Mesendoderm (in vitro differentiated cells): Measurements from ENCODE around the gene TEAD3.
"Not testable (repeated sequence)": the region's sequence is repeated elsewhere in the genome, so short reads cannot be mapped to it uniquely, and the experiment has no call there.

Experiments used
- DNase-seq: peaks from one replicate; pipeline ENCODE4 v3.0.0; 2013
- H2AK5ac ChIP-seq: 2 replicates; pipeline ENCODE4 v1.6.1; 2013; ENCODE audit warnings: low read length, inconsistent platforms
- H2BK120ac ChIP-seq: 2 replicates; pipeline ENCODE4 v1.6.1; 2013; ENCODE audit warnings: low read depth, mild to moderate bottlenecking, low read length, moderate library complexity, mixed read lengths
- H2BK15ac ChIP-seq: replicated peaks from 2 replicates; pipeline ENCODE4 v1.6.1; 2013; ENCODE audit warnings: low read depth, mild to moderate bottlenecking, moderate library complexity
- H2BK5ac ChIP-seq: 2 replicates; pipeline ENCODE4 v1.6.1; 2013; ENCODE audit warnings: low read length, inconsistent platforms
- H3K18ac ChIP-seq: 2 replicates; pipeline ENCODE4 v1.6.1; 2013; ENCODE audit warnings: mild to moderate bottlenecking, low read length, mixed read lengths
- H3K23ac ChIP-seq: one replicate; pipeline ENCODE4 v1.6.1; 2013; ENCODE audit warnings: low read length
- H3K27ac ChIP-seq: 2 replicates; pipeline ENCODE4 v1.5.1; 2013; ENCODE audit warnings: low read depth, mild to moderate bottlenecking, inconsistent platforms, low read length, moderate library complexity
- H3K27me3 ChIP-seq: 2 replicates; pipeline ENCODE4 v1.6.1; 2013; ENCODE audit warnings: low read length, control low read depth, mild to moderate bottlenecking, inconsistent platforms; ENCODE audit not compliant: insufficient read depth, poor library complexity
- H3K36me3 ChIP-seq: 2 replicates; pipeline ENCODE4 v1.6.1; 2013; ENCODE audit warnings: low read length, inconsistent platforms; ENCODE audit not compliant: control insufficient read depth, insufficient read depth
- H3K4ac ChIP-seq: one replicate; pipeline ENCODE4 v1.6.1; 2013; ENCODE audit warnings: low read depth, mild to moderate bottlenecking, low read length, moderate library complexity
- H3K4me1 ChIP-seq: 2 replicates; pipeline ENCODE4 v1.6.1; 2013; ENCODE audit warnings: low read depth, low read length, inconsistent platforms; ENCODE audit not compliant: control insufficient read depth
- H3K4me2 ChIP-seq: 2 replicates; pipeline ENCODE4 v1.6.1; 2013; ENCODE audit warnings: low read length
- H3K4me3 ChIP-seq: 2 replicates; pipeline ENCODE4 v1.5.1; 2013; ENCODE audit warnings: mild to moderate bottlenecking, low read length
- H3K56ac ChIP-seq: one replicate; pipeline ENCODE4 v1.6.1; 2013; ENCODE audit warnings: low read length
- H3K79me1 ChIP-seq: 2 replicates; pipeline ENCODE4 v1.6.1; 2013; ENCODE audit warnings: low read length, inconsistent platforms
- H3K79me2 ChIP-seq: 2 replicates; pipeline ENCODE4 v1.6.1; 2013; ENCODE audit warnings: mild to moderate bottlenecking, low read length; ENCODE audit not compliant: control insufficient read depth, insufficient read depth
- H3K9ac ChIP-seq: 2 replicates; pipeline ENCODE4 v1.6.1; 2013; ENCODE audit warnings: low read length, inconsistent platforms
- H4K5ac ChIP-seq: one replicate; pipeline ENCODE4 v1.6.1; 2013; ENCODE audit warnings: low read length
- H4K8ac ChIP-seq: one replicate; pipeline ENCODE4 v1.6.1; 2013; ENCODE audit warnings: low read depth, mild to moderate bottlenecking, control low read depth, low read length, moderate library complexity
- WGBS: extraction: QIAGEN DNeasy Blood & Tissue Kit; methylation state at CpG from one replicate; pipeline ENCODE4 v1.1.7; 2013; ENCODE audit warnings: low lambda C conversion rate, missing lambda C conversion rate; ENCODE audit not compliant: insufficient coverage; ENCODE audit errors: extremely low coverage; 5-methylcytosine and 5-hydroxymethylcytosine counted together

TEAD3 gene

DNA sequence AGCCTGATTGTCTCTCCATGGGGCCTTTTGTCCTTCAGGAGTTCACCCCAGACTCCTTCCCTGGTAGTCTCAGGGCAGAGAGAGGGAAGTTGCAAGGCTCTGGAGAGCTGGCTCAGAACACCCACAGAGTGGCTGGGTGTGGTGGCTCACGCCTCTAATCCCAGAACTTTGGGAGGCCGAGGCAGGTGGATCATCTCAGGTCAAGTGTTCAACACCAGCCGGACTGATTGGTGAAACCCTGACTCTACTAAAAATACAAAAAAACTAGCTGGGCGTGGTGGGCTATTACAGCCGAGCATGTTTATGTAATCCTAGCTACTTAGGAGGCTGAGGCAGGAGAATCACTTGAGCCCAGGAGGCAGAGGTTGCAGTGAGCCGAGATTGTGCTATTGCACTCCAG lies 39.0 kb upstream of the TEAD3 start:
- not testable (repeated sequence) for H2AK5ac ChIP-seq, H2BK5ac ChIP-seq, H4K8ac ChIP-seq, H3K79me1 ChIP-seq, H3K4me2 ChIP-seq, H3K36me3 ChIP-seq, H3K27ac ChIP-seq, H3K23ac ChIP-seq, H3K4ac ChIP-seq, H3K4me3 ChIP-seq, H4K5ac ChIP-seq, H3K27me3 ChIP-seq, H3K79me2 ChIP-seq, H2BK120ac ChIP-seq, H3K56ac ChIP-seq, H3K9ac ChIP-seq, H2BK15ac ChIP-seq, H3K18ac ChIP-seq, H3K4me1 ChIP-seq, DNase-seq
- WGBS, result no CpG with 5 or more reads among the region's 6 CpGs

DNA sequence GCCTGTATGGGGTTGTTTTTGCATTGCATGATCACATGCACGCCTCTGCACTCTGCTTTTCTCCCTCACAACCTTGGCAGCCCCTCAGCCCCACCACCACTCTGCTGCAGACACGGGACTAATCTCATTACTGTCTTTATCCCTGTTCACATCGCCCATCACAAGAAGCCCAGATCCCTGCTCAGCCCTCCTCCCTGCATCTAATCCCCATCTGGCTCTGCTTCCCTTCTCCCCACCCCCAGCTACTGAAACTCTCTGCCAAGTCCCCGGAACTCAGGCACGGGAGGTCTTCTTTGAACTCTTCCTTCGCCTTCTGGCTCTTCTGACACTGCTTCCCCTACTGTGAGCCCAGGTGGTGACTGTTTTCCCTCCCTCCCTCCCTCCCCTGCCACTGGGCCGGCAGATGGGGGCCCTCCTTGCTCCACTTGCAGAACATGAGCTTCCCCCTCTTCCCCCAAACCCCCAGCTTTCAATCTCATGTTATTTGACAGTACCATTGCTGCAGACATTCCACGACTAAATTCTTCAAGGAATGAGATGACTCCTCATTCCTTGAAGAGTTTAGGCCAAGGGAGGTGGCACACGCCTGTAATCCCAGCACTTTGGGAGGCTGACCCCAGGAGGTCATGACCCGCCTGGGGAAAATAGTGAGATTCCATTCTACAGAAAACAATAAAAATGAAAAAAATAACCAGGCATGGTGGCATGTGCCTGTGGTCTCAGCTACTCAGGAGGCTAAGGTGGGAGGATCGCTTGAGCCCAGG lies 37.7 kb upstream of the TEAD3 start:
- H3K79me1 ChIP-seq, result no peaks in the 10 kb centered on the region
- peak; percentile 46 for DNase-seq
- H3K4me3 ChIP-seq, result no peak overlapping the region
- H3K27me3 ChIP-seq, result no peaks in the 10 kb centered on the region
- H3K9ac ChIP-seq, result no peak overlapping the region
- H3K4ac ChIP-seq, result no peak overlapping the region
- H3K23ac ChIP-seq, result no peak overlapping the region
- no peak overlapping the region for H4K8ac ChIP-seq
- no peak overlapping the region for H2BK15ac ChIP-seq
- H3K27ac ChIP-seq, result no peak overlapping the region
- no peaks in the 10 kb centered on the region for H3K4me1 ChIP-seq
- H3K36me3 ChIP-seq, result no peaks in the 10 kb centered on the region
- H3K18ac ChIP-seq, result no peak overlapping the region
- H4K5ac ChIP-seq, result no peak overlapping the region
- no peak overlapping the region for H3K4me2 ChIP-seq
- H3K56ac ChIP-seq, result no peak overlapping the region
- no peak overlapping the region for H2BK120ac ChIP-seq
- no peak overlapping the region for H2BK5ac ChIP-seq
- no CpG with 5 or more reads among the region's 11 CpGs for WGBS
- H3K79me2 ChIP-seq, result no peaks in the 10 kb centered on the region
- no peak overlapping the region for H2AK5ac ChIP-seq

DNA sequence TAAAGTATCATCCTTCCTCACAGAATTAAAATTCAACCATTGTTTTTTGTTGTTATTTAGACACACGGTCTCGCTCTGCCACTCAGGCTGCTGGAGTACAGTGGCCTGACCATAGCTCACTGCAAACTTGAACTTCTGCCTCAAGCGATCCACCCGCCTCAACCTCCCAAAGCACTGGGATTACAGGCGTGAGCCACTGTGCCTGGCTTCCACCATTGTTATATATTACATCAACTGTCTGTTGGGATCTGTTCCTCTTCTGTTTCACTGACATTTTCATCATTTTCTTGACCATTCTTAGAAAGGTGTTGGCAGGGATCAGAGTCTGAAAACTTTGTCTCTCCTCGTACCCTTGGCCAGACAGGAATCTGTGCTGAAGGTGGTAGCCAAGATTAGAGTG lies 37.1 kb upstream of the TEAD3 start:
- no peak overlapping the region for H2BK120ac ChIP-seq
- no peak overlapping the region for H3K56ac ChIP-seq
- WGBS, result no CpG with 5 or more reads among the region's 6 CpGs

DNA sequence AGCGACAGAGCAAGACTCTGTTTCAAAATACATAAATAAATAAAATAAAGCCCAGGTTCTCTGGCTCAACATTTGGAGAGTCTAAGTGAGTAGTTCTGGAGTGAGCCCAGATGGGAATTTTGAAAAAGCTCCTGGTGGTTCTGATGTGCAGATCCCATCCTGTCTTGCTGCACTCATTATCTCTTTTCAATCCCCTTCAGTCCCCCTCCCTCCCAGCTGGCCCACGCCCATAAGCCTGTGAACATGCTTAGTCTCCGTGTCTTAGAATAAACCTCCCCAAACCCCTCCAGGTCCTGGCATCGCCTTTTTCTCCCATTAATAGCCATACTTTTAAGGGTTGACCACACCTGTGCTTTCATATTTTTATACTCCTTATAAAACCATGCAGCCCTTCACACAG lies 35.2 kb upstream of the TEAD3 start:
- H3K27me3 ChIP-seq, result no peaks in the 10 kb centered on the region

More for the DNA sequence above, 37.1 kb upstream of the TEAD3 start:
- Histone ChIP-seq H3K79me2 (no peaks in the 10 kb centered on the region), H3K4ac (no peak overlapping the region), H4K5ac (no peak overlapping the region), H3K36me3 (no peaks in the 10 kb centered on the region), H3K4me1 (no peaks in the 10 kb centered on the region), H3K4me3 (no peak overlapping the region), H3K18ac (no peak overlapping the region), H3K23ac (no peak overlapping the region), H3K9ac (no peak overlapping the region), H3K27ac (no peak overlapping the region), H3K4me2 (no peak overlapping the region), H2BK15ac (no peak overlapping the region), H3K79me1 (no peaks in the 10 kb centered on the region), H2BK5ac (no peak overlapping the region), H3K27me3 (no peaks in the 10 kb centered on the region), H4K8ac (no peak overlapping the region), H2AK5ac (no peak overlapping the region)
- no peak for DNase-seq

DNA sequence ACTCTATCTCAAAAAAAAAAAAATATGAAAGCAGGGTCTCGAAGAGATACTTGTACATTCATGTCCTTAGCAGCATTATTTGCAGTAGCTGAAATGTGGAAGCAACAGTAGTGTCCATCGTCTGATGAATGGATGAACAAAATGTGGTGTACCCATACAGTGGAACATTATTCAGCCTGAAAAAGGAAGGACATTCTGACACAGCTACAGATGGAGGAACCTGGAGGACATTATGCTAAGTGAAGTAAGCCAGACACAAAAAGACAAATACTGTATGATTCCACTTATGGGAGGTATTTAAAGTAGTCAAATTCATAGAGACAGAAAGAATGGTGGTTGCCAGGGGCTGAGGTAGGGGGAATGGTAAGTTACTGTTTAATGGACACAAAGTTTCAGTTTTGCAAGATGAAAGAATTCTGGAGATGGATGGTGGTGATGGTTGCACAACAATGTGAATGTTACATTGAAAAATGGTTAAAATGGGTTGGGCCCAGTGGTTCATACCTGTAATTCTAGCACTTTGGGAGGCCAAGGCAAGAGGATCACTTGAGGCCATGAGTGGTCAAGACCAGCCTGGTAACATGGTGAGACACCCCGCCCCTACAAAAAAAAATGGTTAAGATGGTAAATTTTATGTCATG lies 27.6 kb upstream of the TEAD3 start:
- no peaks in the 10 kb centered on the region for H3K79me1 ChIP-seq
- no CpG with 5 or more reads among the region's 3 CpGs for WGBS

More for the DNA sequence above, 35.2 kb upstream of the TEAD3 start:
- Histone ChIP-seq H3K4ac (no peak overlapping the region), H4K8ac (no peak overlapping the region), H3K4me1 (no peaks in the 10 kb centered on the region), H3K4me2 (no peak overlapping the region), H2BK15ac (no peak overlapping the region), H4K5ac (no peak overlapping the region), H3K36me3 (no peaks in the 10 kb centered on the region), H3K79me1 (no peaks in the 10 kb centered on the region), H3K56ac (no peak overlapping the region), H3K4me3 (no peak overlapping the region), H3K23ac (no peak overlapping the region), H2AK5ac (no peak overlapping the region), H2BK120ac (no peak overlapping the region), H3K27ac (no peak overlapping the region), H3K9ac (no peak overlapping the region), H2BK5ac (no peak overlapping the region), H3K79me2 (no peaks in the 10 kb centered on the region), H3K18ac (no peak overlapping the region)
- no CpG with 5 or more reads among the region's 4 CpGs for WGBS
- DNase-seq, result no peak

More for the DNA sequence above, 27.6 kb upstream of the TEAD3 start:
- no peak for DNase-seq
- Histone ChIP-seq H3K27ac (no peak overlapping the region), H2AK5ac (no peak overlapping the region), H3K79me2 (no peaks in the 10 kb centered on the region), H3K4me3 (no peak overlapping the region), H3K36me3 (no peaks in the 10 kb centered on the region), H3K4me2 (no peak overlapping the region), H2BK120ac (no peak overlapping the region), H2BK15ac (no peak overlapping the region), H4K5ac (no peak overlapping the region), H4K8ac (no peak overlapping the region), H3K23ac (no peak overlapping the region), H3K9ac (no peak overlapping the region), H2BK5ac (no peak overlapping the region), H3K18ac (no peak overlapping the region), H3K4me1 (no peaks in the 10 kb centered on the region), H3K56ac (no peak overlapping the region), H3K27me3 (no peaks in the 10 kb centered on the region), H3K4ac (no peak overlapping the region)
